Astrocyte (in vitro differentiated cells and primary cell): ENCODE data around the gene AHR.

Experiments used
- CTCF ChIP-seq: IDR thresholded peaks from 2 replicates; pipeline ENCODE4 v1.5.1; 2011; ENCODE audit warnings: low read depth, mild to moderate bottlenecking, inconsistent platforms, low read length, moderate library complexity; ENCODE audit not compliant: insufficient read depth
- EZH2 ChIP-seq: IDR thresholded peaks from 2 replicates; pipeline ENCODE4 v1.6.1; 2012; ENCODE audit warnings: mild to moderate bottlenecking, low read length, inconsistent platforms; ENCODE audit not compliant: insufficient read depth

DNA sequence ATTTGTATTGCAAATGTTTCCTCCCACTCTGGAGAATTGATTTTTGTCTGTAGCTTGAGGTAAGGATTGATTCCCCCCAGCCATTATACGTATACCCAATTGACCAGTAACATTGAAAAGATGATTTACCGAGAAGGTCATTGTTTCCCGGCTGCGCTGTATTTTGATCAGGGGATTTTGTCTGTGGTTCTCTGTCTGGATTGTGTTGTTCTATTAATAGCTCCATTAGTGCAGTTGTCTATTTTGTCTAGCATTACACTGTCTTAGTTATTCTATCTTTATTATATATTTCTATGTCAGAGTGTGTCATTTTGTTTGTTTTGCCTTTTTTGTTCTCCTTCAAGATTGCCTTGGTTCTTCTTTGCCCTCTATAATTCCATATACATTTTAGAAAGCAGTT lies 37.7 kb downstream of the AHR start:
- TF ChIP-seq CTCF (no peak), EZH2 (no peak)
